Coronary artery (tissue), 2 donors: Measurements from ENCODE around the gene HACL1.
"Not testable (repeated sequence)": the region's sequence is repeated elsewhere in the genome, so short reads cannot be mapped to it uniquely, and the experiment has no call there.

Experiments used
- DNase-seq: peaks from one replicate; pipeline ENCODE4 v3.0.0-alpha.2; 2017; ENCODE audit warnings: low spot score
- H3K27ac ChIP-seq, 2 donors: fragments of 200-600 bp; sonication (generic); one replicate each; pipeline ENCODE4 v1.5.1; 2016 to 2019
- H3K4me3 ChIP-seq: fragments of 200-600 bp; sonication (generic); 2 replicates; pipeline ENCODE4 v1.5.1; 2016; ENCODE audit warnings: mild to moderate bottlenecking, moderate library complexity
- TF ChIP-seq, protein P1 (sequence below): fragments of 200-600 bp; sonication (generic); IDR thresholded peaks from one replicate; pipeline ENCODE4 v1.5.1; 2019; ENCODE audit warnings: antibody characterized with exemption

Gene HACL1

DNA sequence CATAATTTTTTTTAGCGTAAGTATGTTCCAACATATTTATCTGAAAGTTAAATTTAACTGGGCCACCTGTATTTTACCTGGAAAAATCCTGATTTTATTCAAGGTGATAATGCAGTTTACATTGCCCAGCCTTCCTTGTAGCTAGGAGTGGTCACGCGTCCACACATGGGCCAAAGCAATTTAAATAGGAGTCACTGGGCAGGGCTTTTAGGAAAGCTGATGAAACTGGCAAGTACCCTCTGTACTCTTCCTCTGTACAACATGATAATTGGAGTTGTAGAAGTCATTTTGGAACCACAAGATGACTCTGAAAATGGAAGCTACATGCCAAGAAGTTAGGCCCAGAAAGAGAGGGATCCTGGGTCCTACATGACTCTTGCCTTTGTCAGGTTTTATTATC, 9.6 kb upstream of the HACL1 start:
- no peak for DNase-seq
- TF ChIP-seq, protein P1, sequence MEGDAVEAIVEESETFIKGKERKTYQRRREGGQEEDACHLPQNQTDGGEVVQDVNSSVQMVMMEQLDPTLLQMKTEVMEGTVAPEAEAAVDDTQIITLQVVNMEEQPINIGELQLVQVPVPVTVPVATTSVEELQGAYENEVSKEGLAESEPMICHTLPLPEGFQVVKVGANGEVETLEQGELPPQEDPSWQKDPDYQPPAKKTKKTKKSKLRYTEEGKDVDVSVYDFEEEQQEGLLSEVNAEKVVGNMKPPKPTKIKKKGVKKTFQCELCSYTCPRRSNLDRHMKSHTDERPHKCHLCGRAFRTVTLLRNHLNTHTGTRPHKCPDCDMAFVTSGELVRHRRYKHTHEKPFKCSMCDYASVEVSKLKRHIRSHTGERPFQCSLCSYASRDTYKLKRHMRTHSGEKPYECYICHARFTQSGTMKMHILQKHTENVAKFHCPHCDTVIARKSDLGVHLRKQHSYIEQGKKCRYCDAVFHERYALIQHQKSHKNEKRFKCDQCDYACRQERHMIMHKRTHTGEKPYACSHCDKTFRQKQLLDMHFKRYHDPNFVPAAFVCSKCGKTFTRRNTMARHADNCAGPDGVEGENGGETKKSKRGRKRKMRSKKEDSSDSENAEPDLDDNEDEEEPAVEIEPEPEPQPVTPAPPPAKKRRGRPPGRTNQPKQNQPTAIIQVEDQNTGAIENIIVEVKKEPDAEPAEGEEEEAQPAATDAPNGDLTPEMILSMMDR = no peak
- Histone ChIP-seq H3K4me3 (no peak overlapping the region), H3K27ac (no peak overlapping the region)

DNA sequence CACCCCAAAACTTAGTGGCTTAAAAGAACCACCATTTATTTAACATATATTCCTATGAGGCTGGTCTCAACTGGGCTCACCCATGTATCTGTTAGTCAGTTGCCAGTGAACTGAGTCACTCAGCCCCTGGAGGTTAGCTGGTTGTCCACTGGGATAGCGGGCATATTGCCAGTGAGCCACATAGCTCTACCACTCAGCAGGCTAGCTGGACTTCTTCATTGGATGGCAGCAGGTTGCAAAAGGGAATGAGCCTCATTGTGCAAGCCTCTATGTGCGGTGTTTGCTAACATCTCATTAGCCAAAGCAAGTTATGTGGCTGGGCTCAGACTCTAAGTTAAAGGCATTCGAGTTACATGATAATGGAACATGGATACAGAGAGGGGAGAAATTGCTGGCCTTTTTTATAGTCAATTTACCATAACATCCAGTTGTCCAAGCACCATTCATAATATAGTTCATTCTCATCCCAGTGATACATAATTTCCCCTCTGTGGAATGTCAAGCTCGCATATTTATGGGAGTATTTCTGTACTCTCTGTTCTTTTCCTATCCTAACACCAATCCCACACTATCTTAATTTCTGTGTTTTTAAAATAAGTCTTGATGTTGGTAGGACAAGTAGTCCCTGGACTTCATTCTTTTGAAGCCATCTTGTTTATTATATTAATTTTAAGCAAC, 8.9 kb upstream of the HACL1 start:
- no peak overlapping the region for H3K4me3 ChIP-seq
- peak overlapping the region in 1 of 2 donors; percentile 4 for H3K27ac ChIP-seq
- no peak for DNase-seq
- TF ChIP-seq, protein P1 = no peak

DNA sequence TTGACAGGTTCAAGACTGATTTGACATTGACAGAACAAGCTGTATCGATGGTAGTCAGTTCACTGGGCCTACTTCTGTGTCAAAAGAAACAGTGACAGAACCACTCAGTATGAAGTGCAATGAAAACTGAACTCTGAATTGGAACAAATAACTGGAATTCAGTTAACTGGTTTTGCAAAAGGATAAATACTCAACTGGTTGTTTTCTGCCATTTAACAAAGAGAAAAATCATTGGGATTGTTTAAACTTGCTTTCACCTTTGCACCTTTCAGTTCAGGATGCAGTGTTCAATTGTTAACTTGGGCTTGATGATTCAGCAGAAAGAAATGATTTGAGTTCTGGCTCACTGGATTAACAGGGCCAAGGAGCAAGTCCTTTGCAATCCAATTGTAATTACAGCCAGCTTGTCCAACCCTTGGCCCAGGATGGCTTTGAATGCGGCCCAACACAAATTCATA, 5.1 kb upstream of the HACL1 start:
- DNase-seq = no peak
- no peak overlapping the region for H3K4me3 ChIP-seq
- H3K27ac ChIP-seq = peak overlapping the region in 1 of 2 donors; percentile 30
- TF ChIP-seq, protein P1 = no peak

DNA sequence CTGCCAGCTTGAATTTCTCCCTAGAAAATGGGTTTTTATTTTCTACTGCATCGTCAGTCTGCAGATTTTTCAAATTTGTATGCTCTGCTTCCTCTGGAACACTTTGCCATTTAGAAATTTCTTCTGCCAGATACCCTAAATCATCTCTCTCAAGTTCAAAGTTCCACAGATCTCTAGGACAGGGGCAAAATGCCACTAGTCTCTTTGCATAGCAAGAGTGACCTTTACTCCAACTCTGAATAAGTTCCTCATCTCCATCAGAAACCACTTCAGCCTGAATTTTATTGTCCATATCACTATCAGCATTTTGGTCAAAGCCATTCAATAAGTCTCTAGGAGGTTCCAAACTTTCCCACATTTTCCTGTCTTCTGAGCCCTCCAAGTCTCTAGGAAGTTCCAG, 3.2 kb upstream of the HACL1 start:
- not testable (repeated sequence) for H3K27ac ChIP-seq, DNase-seq, H3K4me3 ChIP-seq

DNA sequence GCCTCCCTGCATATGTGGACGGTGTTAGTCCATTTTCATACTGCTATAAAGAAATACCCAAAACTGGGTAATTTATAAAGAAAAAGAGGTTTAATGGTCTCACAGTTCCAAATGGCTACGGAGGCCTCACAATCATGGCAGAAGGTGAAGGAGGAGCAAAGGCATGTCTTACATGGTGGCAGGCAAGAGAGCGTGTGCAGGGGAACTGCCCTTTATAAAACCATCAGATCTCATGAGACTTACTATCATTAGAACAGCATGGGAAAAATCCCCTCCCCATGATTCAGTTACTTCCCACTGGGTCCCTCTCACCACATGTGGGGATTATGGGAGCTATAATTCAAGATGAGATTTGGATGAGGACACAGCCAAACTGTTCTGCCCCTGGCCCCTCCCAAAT, 1.4 kb upstream of the HACL1 start:
- H3K27ac ChIP-seq, DNase-seq: not testable (repeated sequence)
- peak overlapping the region; percentile 90 for H3K4me3 ChIP-seq

DNA sequence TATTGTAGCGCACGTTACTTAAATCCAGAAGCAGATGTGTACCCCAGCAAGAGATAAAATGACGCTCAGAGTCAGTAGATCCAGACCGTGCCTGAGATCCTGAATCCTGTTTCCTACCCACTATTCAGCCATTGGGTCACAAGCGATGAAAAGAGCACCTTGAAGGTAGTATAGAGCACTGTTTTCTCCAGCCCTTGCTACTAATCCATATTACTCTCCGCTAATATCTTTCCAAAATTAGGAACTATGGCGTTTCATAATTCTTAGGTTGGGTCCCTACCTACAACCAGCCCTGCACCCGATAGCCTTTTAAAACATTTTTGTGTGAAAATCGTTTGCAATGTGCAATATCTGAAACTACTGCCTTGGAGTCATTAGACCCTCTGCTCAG, 772 bp upstream of the HACL1 start:
- peak overlapping the region; percentile 90 for H3K4me3 ChIP-seq
- DNase-seq = no peak
- TF ChIP-seq, protein P1 = no peak
- H3K27ac ChIP-seq = peak overlapping the region; percentile 82 to 89

DNA sequence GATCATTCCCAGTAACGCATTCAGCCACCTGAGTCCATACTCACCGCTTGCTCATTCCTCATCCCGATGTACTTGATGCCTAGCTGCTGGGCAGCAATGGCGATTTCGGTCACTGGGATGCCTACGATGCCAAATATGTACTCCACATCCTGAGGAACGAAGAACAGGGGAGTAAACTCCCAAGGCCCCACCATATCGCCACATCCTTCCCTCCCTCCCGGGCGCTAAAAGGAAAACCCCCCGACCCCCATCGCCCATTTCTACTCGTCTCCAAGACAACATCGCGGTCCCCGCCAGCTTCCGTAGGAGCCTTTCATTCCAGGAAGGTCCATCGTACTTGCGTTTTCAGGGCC, 347 bp downstream of the HACL1 start:
- Histone ChIP-seq H3K4me3 (peak overlapping the region; percentile 90), H3K27ac (peak overlapping the region; percentile 82 to 89)
- no peak for DNase-seq
- TF ChIP-seq, protein P1 = no peak

DNA sequence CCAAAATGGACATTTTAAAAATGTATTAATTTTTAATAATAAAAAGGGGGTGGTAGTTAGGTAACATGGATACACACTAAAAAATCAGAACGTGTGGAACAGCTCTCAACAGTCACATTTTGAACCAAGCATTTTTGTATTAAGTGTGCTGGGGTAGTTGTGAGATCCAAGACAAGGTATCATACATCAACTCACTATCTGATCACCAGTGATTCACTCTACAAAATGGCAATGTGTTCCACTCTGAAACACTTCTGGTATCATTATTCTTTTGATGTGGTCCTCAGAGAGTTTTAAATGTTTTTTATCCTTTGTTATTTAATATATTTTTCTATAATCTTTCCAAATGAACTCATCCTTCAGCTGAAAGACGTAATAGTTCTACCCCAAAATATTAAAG, 5.4 kb downstream of the HACL1 start:
- no peak overlapping the region for H3K27ac ChIP-seq

More for the DNA sequence above, 5.4 kb downstream of the HACL1 start:
- H3K4me3 ChIP-seq = no peak overlapping the region
- DNase-seq = no peak
- TF ChIP-seq, protein P1 = no peak
